LHCN-M2 (cell line): ENCODE results near the gene ABCC10. TPM values are rescaled to one million over a fixed set of nuclear protein-coding genes. Genes with fewer than 3 reads are reported as not detected.
"Not testable (repeated sequence)": the region's sequence is repeated elsewhere in the genome, so short reads cannot be mapped to it uniquely, and the experiment has no call there.

Source experiments
- DNase-seq: peaks from one replicate; pipeline ENCODE4 v3.0.0-alpha.2; 2012; ENCODE audit warnings: low read depth
- total RNA-seq: library from RNA; depleted of rRNA; stranded (reverse); fragments of >200 nt; gene quantifications from 2 replicates; pipeline ENCODE4 v1.2.3, GENCODE V29; 2014; rRNA removed

ABCC10 gene
- total RNA-seq, 1 experiment from 2014 or later, result 15.7 TPM

GRCh38 chr6:43495409-43495941 lies 68.1 kb downstream of the ABCC10 start:
- DNase-seq, result peak; percentile 58

- DNase-seq, result peak; percentile 68
These were observed 69.2 kb downstream of the ABCC10 start for GRCh38 chr6:43496370-43497128.

- no peak for DNase-seq
These were observed 69.7 kb downstream of the ABCC10 start for GRCh38 chr6:43497129-43497396.

GRCh38 chr6:43497689-43498088 lies 70.3 kb downstream of the ABCC10 start:
- no peak for DNase-seq

GRCh38 chr6:43498291-43498690 lies 71.0 kb downstream of the ABCC10 start:
- DNase-seq, result not testable (repeated sequence)

GRCh38 chr6:43499028-43499815 lies 71.9 kb downstream of the ABCC10 start:
- DNase-seq, result no peak

Other genes starting within 250 kb of the ABCC10 start
- 25.7 and 26.8 TPM in 2 replicates for gene CUL9, start 245.3 kb upstream of the ABCC10 start, total RNA-seq
- gene DNPH1, start 198.1 kb upstream of the ABCC10 start, total RNA-seq, result 102 and 103 TPM in 2 replicates
- gene TTBK1, start 184.1 kb upstream of the ABCC10 start, total RNA-seq, result under 0.01 and 0.06 TPM in 2 replicates
- not detected in 2 replicates for gene SLC22A7, start 129.3 kb upstream of the ABCC10 start, total RNA-seq
- not detected in 2 replicates for gene CRIP3, start 118.7 kb upstream of the ABCC10 start, total RNA-seq
- 10.2 and 11.9 TPM in 2 replicates for gene ZNF318, start 57.9 kb upstream of the ABCC10 start, total RNA-seq
- 2.4 and 4.4 TPM in 2 replicates for gene DLK2, start 28.0 kb downstream of the ABCC10 start, total RNA-seq
- 27.0 and 32.8 TPM in 2 replicates for gene TJAP1, start 50.0 kb downstream of the ABCC10 start, total RNA-seq
- gene LRRC73, start 82.8 kb downstream of the ABCC10 start, total RNA-seq, result 1.2 TPM in 2 replicates
- 161 and 168 TPM in 2 replicates for gene YIPF3, start 89.4 kb downstream of the ABCC10 start, total RNA-seq
- 44.8 and 53.9 TPM in 2 replicates for gene POLR1C, start 89.5 kb downstream of the ABCC10 start, total RNA-seq
- 33.8 and 34.2 TPM in 2 replicates for gene XPO5, start 148.5 kb downstream of the ABCC10 start, total RNA-seq
- gene POLH, start 148.6 kb downstream of the ABCC10 start, total RNA-seq, result 45.9 and 71.0 TPM in 2 replicates
- 44.1 and 45.5 TPM in 2 replicates for gene GTPBP2, start 201.7 kb downstream of the ABCC10 start, total RNA-seq
- gene MAD2L1BP, start 208.3 kb downstream of the ABCC10 start, total RNA-seq, result 28.3 and 34.4 TPM in 2 replicates
- not detected in 2 replicates for gene RSPH9, start 217.5 kb downstream of the ABCC10 start, total RNA-seq